HepG2 (cell line): ENCODE results near the gene CDK17. TPM values are rescaled to one million over a fixed set of nuclear protein-coding genes. Genes with fewer than 3 reads are reported as not detected.

Experiments
- BHLHE40 ChIP-seq: IDR thresholded peaks from 2 replicates; pipeline ENCODE4 v1.6.1; 2011; ENCODE audit warnings: low read length, improper control_type of control experiment
- CEBPG ChIP-seq: IDR thresholded peaks from 2 replicates; pipeline ENCODE4 v1.6.1; 2016
- EP300 ChIP-seq, 3 experiments: sonication (generic) in 1 of 3; formaldehyde crosslinking in 1 of 3; IDR thresholded peaks; 2 replicates each; pipeline versions ENCODE4 v1.5.1 to v1.6.1; 2011 to 2020; ENCODE audit warnings: low read depth in 2 of 3, low read length in 2 of 3, borderline replicate concordance in 1 of 3, improper control_type of control experiment in 1 of 3, mild to moderate bottlenecking in 1 of 3, missing genetic modification reagents in 1 of 3, moderate library complexity in 1 of 3
- HDAC1 ChIP-seq: sonication (generic); formaldehyde crosslinking; IDR thresholded peaks from 2 replicates; pipeline ENCODE4 v1.5.1; 2020; ENCODE audit warnings: mild to moderate bottlenecking, missing genetic modification reagents
- HDAC2 ChIP-seq: sonication (generic); formaldehyde crosslinking; IDR thresholded peaks from 2 replicates; pipeline ENCODE4 v1.4.0; 2020; ENCODE audit warnings: missing genetic modification reagents
- HMG20A ChIP-seq: IDR thresholded peaks from 2 replicates; pipeline ENCODE4 v1.6.1; 2016; ENCODE audit warnings: borderline replicate concordance
- KMT2A ChIP-seq: sonication (generic); formaldehyde crosslinking; IDR thresholded peaks from 2 replicates; pipeline ENCODE4 v1.4.0; 2020; ENCODE audit warnings: missing genetic modification reagents
- MAFF ChIP-seq: IDR thresholded peaks from 2 replicates; pipeline ENCODE4 v1.6.1; 2011; ENCODE audit warnings: low read depth, low read length, improper control_type of control experiment
- MXD4 ChIP-seq: IDR thresholded peaks from 2 replicates; pipeline ENCODE4 v1.6.1; 2016; ENCODE audit warnings: mild to moderate bottlenecking, missing biosample characterization, missing genetic modification reagents
- PRDM15 ChIP-seq: sonication (generic); formaldehyde crosslinking; IDR thresholded peaks from 2 replicates; pipeline ENCODE4 v1.4.0; 2020; ENCODE audit warnings: missing genetic modification reagents
- TARDBP ChIP-seq: sonication (generic); formaldehyde crosslinking; IDR thresholded peaks from 2 replicates; pipeline ENCODE4 v1.8.0; 2022; ENCODE audit warnings: mild to moderate bottlenecking, missing genetic modification reagents
- TEAD2 ChIP-seq: sonication (generic); formaldehyde crosslinking; IDR thresholded peaks from 2 replicates; pipeline ENCODE4 v1.9.0; 2021; ENCODE audit warnings: missing genetic modification reagents
- XBP1 ChIP-seq: sonication (generic); formaldehyde crosslinking; IDR thresholded peaks from 2 replicates; pipeline ENCODE4 v1.5.0; 2020; ENCODE audit warnings: missing genetic modification reagents
- ZBTB34 ChIP-seq: sonication (generic); formaldehyde crosslinking; IDR thresholded peaks from 2 replicates; pipeline ENCODE4 v1.8.0; 2022; ENCODE audit warnings: mild to moderate bottlenecking, missing genetic modification reagents
- ZNF589 ChIP-seq: sonication (generic); formaldehyde crosslinking; conservative IDR thresholded peaks from 2 replicates; pipeline ENCODE4 v1.8.0; 2022; ENCODE audit warnings: mild to moderate bottlenecking, moderate library complexity, missing genetic modification reagents
- ZNF614 ChIP-seq: IDR thresholded peaks from 2 replicates; pipeline ENCODE4 v1.6.1; 2018; ENCODE audit warnings: missing biosample characterization, missing genetic modification reagents, inconsistent platforms, borderline replicate concordance
- ZNF619 ChIP-seq: sonication (generic); formaldehyde crosslinking; IDR thresholded peaks from 2 replicates; pipeline ENCODE4 v1.4.0; 2020; ENCODE audit warnings: mild to moderate bottlenecking, missing genetic modification reagents
- ZSCAN9 ChIP-seq: IDR thresholded peaks from 2 replicates; pipeline ENCODE4 v1.6.1; 2016; ENCODE audit warnings: borderline replicate concordance
- polyA plus RNA-seq, 8 experiments: library from polyadenylated mRNA; depleted of rRNA in 3 of 8; stranded (reverse) in 7 of 8; unstranded in 1 of 8; fragments of >200 nt; fragmentation: Illumina TruSeq in 4 of 8; extraction: Trizol in 4 of 8; gene quantifications; 2 replicates each; pipeline versions ENCODE4 v1.2.1 to v1.2.3, GENCODE V29; 2011 to 2016; ENCODE audit warnings: low read depth in 4 of 8, missing spikeins in 1 of 8, mixed read lengths in 1 of 8; ENCODE audit not compliant: insufficient read depth in 1 of 8
- total RNA-seq, 5 experiments: library from RNA; depleted of rRNA; stranded (reverse); fragments of >200 nt; fragmentation: Illumina TruSeq; extraction: Trizol; gene quantifications; 2 replicates each; pipeline ENCODE4 v1.2.3, GENCODE V29; 2016; ENCODE audit warnings: low read depth in 1 of 5
- TF ChIP-seq, protein P1 (sequence below): sonication (generic); formaldehyde crosslinking; IDR thresholded peaks from 2 replicates; pipeline ENCODE4 v1.5.1; 2020; ENCODE audit warnings: mild to moderate bottlenecking, missing genetic modification reagents, borderline replicate concordance

CDK17 gene
- total and polyA plus RNA-seq, 2 of the 13 experiments (the other 11 are each of a cell fraction or from before 2014, with no cell fraction given), result 9.9 to 22.3 TPM

DNA sequence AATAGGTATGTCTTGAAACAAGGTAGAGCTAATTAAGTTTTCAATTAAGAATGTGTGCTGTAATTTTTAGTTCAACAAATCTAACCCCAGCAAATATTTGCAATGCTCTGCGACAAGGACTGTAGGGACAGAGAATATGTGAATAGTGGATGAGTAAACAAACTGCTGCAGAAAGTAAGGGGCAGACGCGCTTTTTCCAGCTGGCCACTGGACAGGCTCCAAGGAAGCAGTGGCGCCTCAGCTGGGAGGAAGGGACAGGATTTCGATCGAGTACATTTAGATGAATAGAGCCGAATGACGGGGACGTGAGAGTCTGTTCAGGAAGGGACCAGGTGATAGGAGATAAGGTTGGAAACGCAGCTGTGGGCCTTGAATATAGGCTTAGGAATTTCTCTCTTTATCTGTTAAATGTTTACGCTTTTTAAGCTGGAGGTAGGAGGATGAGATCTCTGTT is 136.8 kb downstream of the CDK17 start (continued):
- TF ChIP-seq ZBTB34 (CRISPR knock-in tag) (no peak), PRDM15 (CRISPR knock-in tag) (peak; percentile 50; the same call in 1 of the 2 replicates), ZNF589 (0 out of 2 replicates have a peak, but pooled peaks have one; percentile 30), HDAC1 (peak; percentile 61), XBP1 (no peak), ZSCAN9 (CRISPR knock-in tag) (no peak; the same call in 1 of the 2 replicates), MXD4 (CRISPR knock-in tag) (0 out of 2 replicates have a peak, but pooled peaks have one; percentile 20), BHLHE40 (no peak), HDAC2 (CRISPR knock-in tag) (peak; percentile 66; the same call in 1 of the 2 replicates), MAFF (no peak), TEAD2 (CRISPR knock-in tag) (no peak), ZNF619 (CRISPR knock-in tag) (no peak), KMT2A (CRISPR knock-in tag) (peak; percentile 72), TARDBP (CRISPR knock-in tag) (peak; percentile 68; the same call in 1 of the 2 replicates), ZNF614 (CRISPR knock-in tag) (peak; percentile 71; the same call in 1 of the 2 replicates), HMG20A (peak; percentile 75; the same call in 1 of the 2 replicates), CEBPG (peak; percentile 40), EP300 (IDR thresholded peaks at IDR 0.05; ENCODE audit: low read depth in 2 of 2, low read length in 2 of 2) (peak; percentile 41 to 74; a peak in 2 of 4 replicates), EP300 (CRISPR knock-in tag; IDR thresholded peaks at IDR 0.05; ENCODE audit: borderline replicate concordance) (peak; percentile 62)
- TF ChIP-seq, protein P1, sequence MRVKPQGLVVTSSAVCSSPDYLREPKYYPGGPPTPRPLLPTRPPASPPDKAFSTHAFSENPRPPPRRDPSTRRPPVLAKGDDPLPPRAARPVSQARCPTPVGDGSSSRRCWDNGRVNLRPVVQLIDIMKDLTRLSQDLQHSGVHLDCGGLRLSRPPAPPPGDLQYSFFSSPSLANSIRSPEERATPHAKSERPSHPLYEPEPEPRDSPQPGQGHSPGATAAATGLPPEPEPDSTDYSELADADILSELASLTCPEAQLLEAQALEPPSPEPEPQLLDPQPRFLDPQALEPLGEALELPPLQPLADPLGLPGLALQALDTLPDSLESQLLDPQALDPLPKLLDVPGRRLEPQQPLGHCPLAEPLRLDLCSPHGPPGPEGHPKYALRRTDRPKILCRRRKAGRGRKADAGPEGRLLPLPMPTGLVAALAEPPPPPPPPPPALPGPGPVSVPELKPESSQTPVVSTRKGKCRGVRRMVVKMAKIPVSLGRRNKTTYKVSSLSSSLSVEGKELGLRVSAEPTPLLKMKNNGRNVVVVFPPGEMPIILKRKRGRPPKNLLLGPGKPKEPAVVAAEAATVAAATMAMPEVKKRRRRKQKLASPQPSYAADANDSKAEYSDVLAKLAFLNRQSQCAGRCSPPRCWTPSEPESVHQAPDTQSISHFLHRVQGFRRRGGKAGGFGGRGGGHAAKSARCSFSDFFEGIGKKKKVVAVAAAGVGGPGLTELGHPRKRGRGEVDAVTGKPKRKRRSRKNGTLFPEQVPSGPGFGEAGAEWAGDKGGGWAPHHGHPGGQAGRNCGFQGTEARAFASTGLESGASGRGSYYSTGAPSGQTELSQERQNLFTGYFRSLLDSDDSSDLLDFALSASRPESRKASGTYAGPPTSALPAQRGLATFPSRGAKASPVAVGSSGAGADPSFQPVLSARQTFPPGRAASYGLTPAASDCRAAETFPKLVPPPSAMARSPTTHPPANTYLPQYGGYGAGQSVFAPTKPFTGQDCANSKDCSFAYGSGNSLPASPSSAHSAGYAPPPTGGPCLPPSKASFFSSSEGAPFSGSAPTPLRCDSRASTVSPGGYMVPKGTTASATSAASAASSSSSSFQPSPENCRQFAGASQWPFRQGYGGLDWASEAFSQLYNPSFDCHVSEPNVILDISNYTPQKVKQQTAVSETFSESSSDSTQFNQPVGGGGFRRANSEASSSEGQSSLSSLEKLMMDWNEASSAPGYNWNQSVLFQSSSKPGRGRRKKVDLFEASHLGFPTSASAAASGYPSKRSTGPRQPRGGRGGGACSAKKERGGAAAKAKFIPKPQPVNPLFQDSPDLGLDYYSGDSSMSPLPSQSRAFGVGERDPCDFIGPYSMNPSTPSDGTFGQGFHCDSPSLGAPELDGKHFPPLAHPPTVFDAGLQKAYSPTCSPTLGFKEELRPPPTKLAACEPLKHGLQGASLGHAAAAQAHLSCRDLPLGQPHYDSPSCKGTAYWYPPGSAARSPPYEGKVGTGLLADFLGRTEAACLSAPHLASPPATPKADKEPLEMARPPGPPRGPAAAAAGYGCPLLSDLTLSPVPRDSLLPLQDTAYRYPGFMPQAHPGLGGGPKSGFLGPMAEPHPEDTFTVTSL (CRISPR knock-in tag), result peak; percentile 93
